Fibroblast of the aortic adventitia (primary cell): ENCODE results near the gene CDC20B. TPM values are rescaled to one million over a fixed set of nuclear protein-coding genes. Genes with fewer than 3 reads are reported as not detected.

Source experiments
- DNase-seq: peaks from one replicate; pipeline ENCODE4 v3.0.0-alpha.2; 2010; ENCODE audit warnings: low read depth
- H3K4me3 ChIP-seq: 2 replicates; pipeline ENCODE4 v1.5.1; 2011; ENCODE audit warnings: low read depth, mild to moderate bottlenecking, control low read depth, low read length, moderate library complexity
- CTCF ChIP-seq: IDR thresholded peaks from 2 replicates; pipeline ENCODE4 v1.5.1; 2011; ENCODE audit warnings: mild to moderate bottlenecking, low read length, control low read depth, inconsistent platforms; ENCODE audit not compliant: insufficient read depth
- total RNA-seq: library from RNA; depleted of rRNA; stranded (reverse); fragments of >200 nt; gene quantifications from 2 replicates; pipeline ENCODE4 v1.2.3, GENCODE V29; 2012; ENCODE audit warnings: low replicate concordance

CDC20B gene
- total RNA-seq, 1 donor: not detected

- no peak for DNase-seq
- H3K4me3 ChIP-seq: no peak overlapping the region
- no peak for TF ChIP-seq CTCF
These were observed 91.4 kb downstream of the CDC20B start for GRCh38 chr5:55081541-55081940.

- no peak for TF ChIP-seq CTCF
- DNase-seq: no peak
- H3K4me3 ChIP-seq: no peak overlapping the region
These were observed 99.8 kb downstream of the CDC20B start for GRCh38 chr5:55073211-55073610.

GRCh38 chr5:55072666-55073065 lies 100.3 kb downstream of the CDC20B start:
- H3K4me3 ChIP-seq: no peak overlapping the region
- no peak for TF ChIP-seq CTCF
- no peak for DNase-seq

- no peak for TF ChIP-seq CTCF
These were observed 101.6 kb downstream of the CDC20B start for GRCh38 chr5:55071413-55071812.

GRCh38 chr5:55070968-55071367 lies 102.0 kb downstream of the CDC20B start:
- H3K4me3 ChIP-seq: no peak overlapping the region
- TF ChIP-seq CTCF: no peak
- no peak for DNase-seq

More at GRCh38 chr5:55071413-55071812, 101.6 kb downstream of the CDC20B start:
- no peak for DNase-seq
- no peak overlapping the region for H3K4me3 ChIP-seq

- no peak for TF ChIP-seq CTCF
- no peak overlapping the region for H3K4me3 ChIP-seq
- no peak for DNase-seq
These were observed 106.7 kb downstream of the CDC20B start for GRCh38 chr5:55066277-55066676.

GRCh38 chr5:55064523-55064922 lies 108.5 kb downstream of the CDC20B start:
- H3K4me3 ChIP-seq: no peak overlapping the region
- no peak for DNase-seq
- TF ChIP-seq CTCF: no peak
